ENCODE data around the gene EVI5.

DNA sequence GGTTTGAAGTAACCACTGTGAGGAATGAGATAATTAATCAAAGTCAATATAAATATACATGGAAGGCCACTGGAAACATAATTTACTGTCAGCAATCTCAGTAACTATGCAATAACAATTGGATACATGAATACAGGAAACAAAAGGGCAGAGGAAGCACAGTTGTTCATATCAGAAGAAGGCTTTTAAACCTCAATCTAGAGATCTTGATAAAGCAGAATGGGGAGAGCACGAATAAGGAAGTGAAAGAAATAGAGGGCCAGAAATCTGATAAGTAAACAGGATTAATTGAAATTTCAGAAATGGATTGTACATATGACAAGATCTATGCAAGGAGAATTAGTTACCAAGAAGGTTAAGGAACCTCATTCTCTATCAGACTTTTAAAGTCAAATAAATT lies 93.0 kb downstream of the EVI5 start:
- TF ChIP-seq CTCF (IDR thresholded peaks at IDR 0.05) (no peak), POLR2A (IDR thresholded peaks at IDR 0.05) (no peak)

Data from thyroid gland (tissue), 4 donors.